ENCODE data around the gene CACUL1.

DNA sequence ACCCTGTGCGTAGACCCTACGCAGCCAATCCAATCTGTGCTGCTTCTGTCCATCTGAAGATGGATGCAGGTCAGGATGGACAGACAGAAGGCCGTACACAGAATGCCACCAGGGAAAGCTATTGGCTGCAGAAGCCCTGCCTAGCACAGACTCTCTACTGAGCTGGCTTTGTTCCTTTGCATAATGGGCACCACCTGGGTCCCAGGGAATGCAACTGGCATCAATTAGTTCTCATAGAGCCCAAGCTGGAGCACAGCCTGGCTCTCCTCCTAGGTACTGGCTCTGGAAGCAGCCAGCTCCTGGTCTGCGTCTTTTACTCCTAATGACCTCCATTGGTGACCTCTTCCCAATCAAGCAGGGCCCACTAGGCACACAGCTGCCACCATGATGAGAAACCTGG is 26.8 kb upstream of the CACUL1 start:
- TF ChIP-seq, protein P1, sequence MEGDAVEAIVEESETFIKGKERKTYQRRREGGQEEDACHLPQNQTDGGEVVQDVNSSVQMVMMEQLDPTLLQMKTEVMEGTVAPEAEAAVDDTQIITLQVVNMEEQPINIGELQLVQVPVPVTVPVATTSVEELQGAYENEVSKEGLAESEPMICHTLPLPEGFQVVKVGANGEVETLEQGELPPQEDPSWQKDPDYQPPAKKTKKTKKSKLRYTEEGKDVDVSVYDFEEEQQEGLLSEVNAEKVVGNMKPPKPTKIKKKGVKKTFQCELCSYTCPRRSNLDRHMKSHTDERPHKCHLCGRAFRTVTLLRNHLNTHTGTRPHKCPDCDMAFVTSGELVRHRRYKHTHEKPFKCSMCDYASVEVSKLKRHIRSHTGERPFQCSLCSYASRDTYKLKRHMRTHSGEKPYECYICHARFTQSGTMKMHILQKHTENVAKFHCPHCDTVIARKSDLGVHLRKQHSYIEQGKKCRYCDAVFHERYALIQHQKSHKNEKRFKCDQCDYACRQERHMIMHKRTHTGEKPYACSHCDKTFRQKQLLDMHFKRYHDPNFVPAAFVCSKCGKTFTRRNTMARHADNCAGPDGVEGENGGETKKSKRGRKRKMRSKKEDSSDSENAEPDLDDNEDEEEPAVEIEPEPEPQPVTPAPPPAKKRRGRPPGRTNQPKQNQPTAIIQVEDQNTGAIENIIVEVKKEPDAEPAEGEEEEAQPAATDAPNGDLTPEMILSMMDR (conservative IDR thresholded peaks at IDR 0.05; ENCODE audit: low read length): no peak
- no peak for TF ChIP-seq EZH2phosphoT487 (IDR thresholded peaks at IDR 0.05; ENCODE audit: borderline replicate concordance, low read depth, low read length)
